GM19397 (cell line): ENCODE data around the gene CCDC57.
A peak's percentile ranks its signal among the peaks of the same experiment; 100 is the strongest.

Source experiments
- ATAC-seq: cut with Tn5 transposase; IDR thresholded peaks from one replicate; pipeline ENCODE4 v1.9.1; 2021; ENCODE audit warnings: mild to moderate bottlenecking, moderate library complexity; ENCODE audit not compliant: unreplicated experiment

CCDC57 gene

GRCh38 chr17:82097184-82097918, 115.3 kb downstream of the CCDC57 start:
- ATAC-seq: peak; percentile 1

GRCh38 chr17:82096709-82097183, 115.9 kb downstream of the CCDC57 start:
- ATAC-seq: no peak

GRCh38 chr17:82095777-82096708, 116.6 kb downstream of the CCDC57 start:
- ATAC-seq: no peak

- no peak for ATAC-seq
Observed at GRCh38 chr17:82094931-82095776, 117.5 kb downstream of the CCDC57 start.

- no peak for ATAC-seq
Observed at GRCh38 chr17:82092995-82093751, 119.5 kb downstream of the CCDC57 start.

GRCh38 chr17:82092628-82092994, 120.0 kb downstream of the CCDC57 start:
- no peak for ATAC-seq

GRCh38 chr17:82092094-82092586, 120.5 kb downstream of the CCDC57 start:
- no peak for ATAC-seq

GRCh38 chr17:82091264-82092066, 121.2 kb downstream of the CCDC57 start:
- ATAC-seq: no peak

- no peak for ATAC-seq
Observed at GRCh38 chr17:82090549-82091263, 121.9 kb downstream of the CCDC57 start.

- ATAC-seq: no peak
Observed at GRCh38 chr17:82089723-82090548, 122.7 kb downstream of the CCDC57 start.

- no peak for ATAC-seq
Observed at GRCh38 chr17:82088838-82089722, 123.6 kb downstream of the CCDC57 start.

GRCh38 chr17:82087961-82088837, 124.4 kb downstream of the CCDC57 start:
- no peak for ATAC-seq

GRCh38 chr17:82086941-82087906, 125.4 kb downstream of the CCDC57 start:
- ATAC-seq: no peak

GRCh38 chr17:82085931-82086764, 126.5 kb downstream of the CCDC57 start:
- ATAC-seq: no peak
